NCI-H82 (cell line): ENCODE results near the gene TOPORS.

Experiments
- DNase-seq: peaks from one replicate; lab custom pipeline; 2025; lab: John Stamatoyannopoulos, UW

Gene TOPORS

GRCh38 chr9:32503008-32503407 is 49.4 kb downstream of the TOPORS start:
- DNase-seq, result no peak

- no peak for DNase-seq
Measured at GRCh38 chr9:32502464-32502863, 49.9 kb downstream of the TOPORS start.

- DNase-seq, result no peak
Measured at GRCh38 chr9:32501868-32502267, 50.5 kb downstream of the TOPORS start.

- no peak for DNase-seq
Measured at GRCh38 chr9:32500768-32501167, 51.6 kb downstream of the TOPORS start.

GRCh38 chr9:32497921-32498320 is 54.5 kb downstream of the TOPORS start:
- no peak for DNase-seq

GRCh38 chr9:32490601-32491000 is 61.8 kb downstream of the TOPORS start:
- DNase-seq, result no peak
